Natural killer cell treated with Interleukin-12 subunit alpha and Interleukin-12 subunit beta and Interleukin-15 and Interleukin-18, amount 100 ng/mL, for 72 hours (primary cell): ENCODE data around the gene CENPO. TPM values are rescaled to one million over a fixed set of nuclear protein-coding genes. Genes with fewer than 3 reads are reported as not detected.
"Not testable (repeated sequence)": the region's sequence is repeated elsewhere in the genome, so short reads cannot be mapped to it uniquely, and the experiment has no call there.

Experiments used
- ATAC-seq, 2 donors: fragments of 150-1000 bp; cut with Tn5 transposase in 1 of 2; sonication (Bioruptor Pico), chemical (Tn5 transposase) in 1 of 2; 2 replicates each; pipeline ENCODE4 v1.10.0; 2021
- DNase-seq: peaks from one replicate; pipeline ENCODE4 v3.0.0; 2022; ENCODE audit warnings: low spot score
- H3K27ac Mint-ChIP-seq, 2 donors: 1 replicate in 1 of 2; 2 replicates in 1 of 2; pipeline ENCODE4 v1.8.0; 2022; ENCODE audit warnings: mixed read lengths in 2 of 2, mild to moderate bottlenecking in 1 of 2, moderate library complexity in 1 of 2
- H3K27me3 Mint-ChIP-seq, 2 donors: 1 replicate in 1 of 2; 2 replicates in 1 of 2; pipeline ENCODE4 v1.8.0; 2022; ENCODE audit warnings: mixed read lengths in 2 of 2
- H3K36me3 Mint-ChIP-seq: one replicate; pipeline ENCODE4 v1.8.0; 2022; ENCODE audit warnings: mixed read lengths
- H3K4me1 Mint-ChIP-seq, 2 donors: 1 replicate in 1 of 2; 2 replicates in 1 of 2; pipeline ENCODE4 v1.8.0; 2022; ENCODE audit warnings: low read depth in 2 of 2, mixed read lengths in 2 of 2, mild to moderate bottlenecking in 1 of 2
- H3K4me3 Mint-ChIP-seq: one replicate; pipeline ENCODE4 v1.8.0; 2022; ENCODE audit warnings: mixed read lengths
- H3K9me3 Mint-ChIP-seq: 2 replicates; pipeline ENCODE4 v1.8.0; 2022; ENCODE audit warnings: mixed read lengths
- total RNA-seq, 2 donors: library from RNA; stranded (reverse); gene quantifications; one replicate each; pipeline ENCODE4 v1.2.3, GENCODE V29; 2022

CENPO gene
- total RNA-seq, 2 donors from 2014 or later = 35.3 to 69.1 TPM

DNA sequence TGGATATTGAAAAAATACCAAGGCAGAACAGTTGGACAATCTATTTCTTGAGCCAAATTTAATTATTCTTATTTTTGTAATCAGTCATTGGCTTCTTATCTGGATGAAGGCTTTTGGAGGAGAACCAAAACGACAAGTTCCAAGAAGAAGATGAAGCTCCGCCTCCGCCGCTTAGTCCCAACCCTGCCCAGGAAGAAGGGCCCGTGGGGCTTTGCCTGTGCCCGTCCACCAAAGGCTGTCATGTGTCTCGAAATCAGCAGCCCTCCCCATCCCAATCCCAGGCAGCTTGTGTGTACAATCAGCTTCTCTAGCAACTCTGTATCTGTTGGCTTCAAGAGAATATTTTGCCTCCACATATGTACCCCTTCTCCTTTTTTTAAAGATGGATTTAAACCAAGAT is 24.6 kb upstream of the CENPO start:
- Mint-ChIP-seq H3K9me3 (no peaks in the 10 kb centered on the region), H3K36me3 (peaks cover 20% of the 10 kb centered on the region), H3K27ac (no peak overlapping the region), H3K4me3 (no peak overlapping the region), H3K4me1 (peaks cover 14 to 16% of the 10 kb centered on the region in 2 donors), H3K27me3 (no peaks in the 10 kb centered on the region)
- DNase-seq (no peak), ATAC-seq (no peak)

DNA sequence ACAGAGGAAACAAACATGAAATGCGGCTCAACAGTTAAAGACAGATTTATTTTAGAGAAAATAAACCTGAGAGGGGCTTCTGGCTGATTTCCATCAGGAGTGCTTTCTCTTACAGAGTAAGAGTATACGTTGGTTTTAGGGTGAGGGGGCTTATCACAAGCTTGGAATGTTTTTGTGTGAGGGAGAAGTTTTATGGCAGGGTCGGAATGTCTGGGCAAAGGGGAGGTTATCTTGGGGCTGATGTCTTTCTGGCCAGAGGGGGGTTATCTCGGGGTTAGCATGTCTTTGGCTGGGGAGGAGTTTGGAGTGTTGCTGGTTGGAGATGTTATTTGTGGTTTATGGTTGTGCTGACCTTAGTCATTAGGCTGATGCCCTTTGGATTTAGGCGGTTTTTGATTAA is 22.2 kb upstream of the CENPO start:
- Mint-ChIP-seq H3K36me3 (peaks cover 7% of the 10 kb centered on the region), H3K4me1 (peaks cover 9 to 14% of the 10 kb centered on the region in 2 donors), H3K27me3 (no peaks in the 10 kb centered on the region), H3K27ac (peak overlapping the region in 1 of 2 donors; percentile 3), H3K9me3 (no peaks in the 10 kb centered on the region), H3K4me3 (no peak overlapping the region)
- DNase-seq = no peak
- ATAC-seq = no peak

DNA sequence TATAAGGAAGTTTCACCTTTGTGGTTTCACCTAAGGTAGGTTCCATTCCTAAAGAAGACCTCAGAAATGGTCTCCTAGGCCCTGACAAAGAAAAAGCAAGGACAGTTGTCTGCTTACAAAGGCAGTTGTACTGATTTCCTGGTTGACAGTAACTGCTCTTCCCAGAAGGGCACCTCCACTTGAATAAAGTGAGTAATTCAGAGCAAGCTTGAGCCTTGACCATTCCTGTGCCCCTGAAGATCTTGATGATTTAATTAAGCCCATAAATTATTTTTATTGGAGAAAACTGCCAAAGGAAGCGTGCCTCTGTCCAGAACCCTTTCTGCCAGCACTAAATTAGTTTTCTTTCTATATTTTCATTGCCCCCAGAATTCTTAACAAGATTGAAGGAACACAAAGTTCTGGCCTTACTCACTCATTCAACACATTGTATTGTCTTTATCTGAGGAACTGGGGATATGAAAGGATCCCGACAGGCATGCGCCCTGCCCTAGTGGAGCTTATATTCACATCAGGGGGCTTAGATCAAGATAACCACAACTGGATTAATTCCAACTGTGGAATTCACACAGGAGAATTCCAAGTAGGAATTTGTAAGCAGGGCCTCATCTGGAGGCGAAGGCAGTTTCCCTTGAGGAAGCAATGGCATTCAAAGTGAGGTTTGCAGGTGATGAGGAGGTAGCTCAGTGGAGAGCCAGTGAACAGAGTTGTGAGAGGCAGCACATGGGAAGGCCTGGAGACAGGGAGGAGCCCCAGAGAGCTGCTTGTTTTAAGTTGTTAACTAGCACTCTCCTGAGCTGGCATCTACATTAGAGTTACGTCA is 21.2 kb upstream of the CENPO start:
- H3K4me1 Mint-ChIP-seq = peaks cover 0 to 13% of the 10 kb centered on the region in 2 donors
- no peaks in the 10 kb centered on the region for H3K9me3 Mint-ChIP-seq
- peak overlapping the region in 1 of 2 donors; percentile 3 for H3K27ac Mint-ChIP-seq

DNA sequence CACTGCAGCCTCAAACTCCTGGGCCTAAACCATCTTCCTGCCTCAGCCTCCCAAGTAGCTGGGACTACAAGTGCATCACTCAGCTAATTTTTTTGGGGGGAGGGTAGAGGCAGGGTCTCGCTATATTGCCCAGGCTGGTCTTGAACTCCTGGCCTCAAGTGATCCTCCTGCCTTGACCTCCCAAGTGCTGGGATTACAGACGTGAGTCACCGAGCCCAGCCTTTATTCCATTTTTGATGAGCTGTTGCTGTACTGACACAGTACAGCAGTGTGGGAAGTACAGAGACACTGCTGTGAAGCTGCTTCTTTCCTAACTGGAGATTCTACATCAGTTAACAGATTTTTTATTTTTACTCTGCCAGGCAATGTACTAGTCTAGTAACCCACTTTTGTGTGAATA is 18.9 kb upstream of the CENPO start:
- Mint-ChIP-seq H3K36me3 (peaks cover 7% of the 10 kb centered on the region), H3K27ac (no peak overlapping the region), H3K4me1 (peaks cover 0 to 13% of the 10 kb centered on the region in 2 donors), H3K4me3 (no peak overlapping the region), H3K27me3 (no peaks in the 10 kb centered on the region), H3K9me3 (no peaks in the 10 kb centered on the region)
- ATAC-seq = no peak
- DNase-seq = no peak

More for the DNA sequence above, 21.2 kb upstream of the CENPO start:
- DNase-seq = no peak
- H3K4me3 Mint-ChIP-seq = no peak overlapping the region
- H3K27me3 Mint-ChIP-seq = no peaks in the 10 kb centered on the region
- ATAC-seq = peak in 1 of 2 donors; percentile 20
- peaks cover 7% of the 10 kb centered on the region for H3K36me3 Mint-ChIP-seq

DNA sequence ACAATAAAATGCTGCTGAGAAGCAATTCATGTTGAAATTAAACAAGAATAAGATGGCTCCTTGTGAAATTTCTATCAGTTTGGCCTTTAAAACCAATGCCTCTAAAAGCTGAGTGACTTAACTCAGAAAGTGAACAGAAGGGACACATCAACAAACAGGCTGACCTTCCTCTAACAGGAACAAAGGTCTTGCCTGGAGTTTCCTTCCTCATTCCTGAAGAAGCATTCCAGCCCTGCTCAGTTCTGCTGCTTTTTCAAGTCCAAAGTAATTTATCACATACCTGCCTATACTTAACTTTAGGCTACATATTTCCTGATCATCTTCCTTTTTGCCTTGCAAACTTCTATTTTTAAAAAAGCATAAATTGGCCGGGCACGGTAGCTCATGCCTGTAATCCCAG is 14.1 kb upstream of the CENPO start:
- Mint-ChIP-seq H3K9me3 (no peaks in the 10 kb centered on the region), H3K4me3 (no peak overlapping the region), H3K27ac (no peak overlapping the region), H3K27me3 (no peaks in the 10 kb centered on the region), H3K36me3 (no peaks in the 10 kb centered on the region), H3K4me1 (peaks cover 0 to 6% of the 10 kb centered on the region in 2 donors)
- DNase-seq (no peak), ATAC-seq (no peak)

DNA sequence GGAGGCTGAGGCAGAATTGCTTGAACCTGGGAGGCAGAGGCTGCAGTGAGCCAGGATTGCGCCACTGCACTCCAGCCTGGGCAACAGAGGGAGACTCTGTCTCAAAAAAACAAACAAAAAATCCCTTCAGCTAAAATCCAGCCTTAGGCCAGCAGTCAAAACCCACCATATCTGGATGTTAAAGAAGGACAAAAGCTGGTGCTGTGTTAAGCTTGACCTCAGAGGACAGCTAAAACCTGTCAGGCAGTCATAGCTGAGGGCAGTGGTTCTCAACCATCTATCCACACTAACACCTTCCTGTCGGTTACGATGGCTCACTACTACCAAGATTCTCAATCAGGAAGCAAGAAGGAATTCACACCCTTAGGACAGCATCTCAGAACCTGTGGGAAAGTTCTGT is 9.6 kb upstream of the CENPO start:
- Mint-ChIP-seq H3K4me1 (no peaks in the 10 kb centered on the region), H3K4me3 (no peak overlapping the region), H3K36me3 (no peaks in the 10 kb centered on the region), H3K9me3 (no peaks in the 10 kb centered on the region), H3K27me3 (no peaks in the 10 kb centered on the region), H3K27ac (no peak overlapping the region)
- no peak for ATAC-seq
- no peak for DNase-seq

DNA sequence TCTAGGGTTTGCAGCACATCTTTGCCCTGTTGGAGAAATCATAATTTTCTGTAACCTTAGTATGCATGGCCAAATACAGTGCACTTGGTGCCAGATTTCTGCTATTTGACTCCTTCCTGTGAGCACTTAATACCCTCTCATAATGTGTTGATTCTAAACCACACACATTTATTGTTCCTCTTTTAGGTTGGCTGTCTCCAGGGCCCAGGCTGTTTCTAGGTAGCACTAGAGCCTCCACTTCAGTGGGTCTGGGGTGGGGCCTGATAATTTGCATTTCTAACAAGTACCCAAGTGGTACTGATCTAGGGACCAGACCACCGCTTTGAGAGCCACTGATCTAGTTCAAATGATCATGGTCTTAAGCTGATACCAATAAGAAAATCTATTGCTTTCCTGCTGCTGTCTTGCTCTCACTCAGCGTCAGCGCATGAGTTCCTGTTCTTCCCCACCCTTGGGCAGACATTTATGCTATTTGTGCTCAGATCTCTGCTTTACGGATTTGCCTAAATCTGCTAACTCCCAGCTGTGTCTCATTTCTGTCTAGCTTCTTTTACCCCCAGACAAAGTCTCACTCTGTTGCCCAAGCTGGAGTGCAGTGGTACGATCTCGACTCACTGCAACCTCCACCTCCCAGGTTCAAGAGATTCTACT is 7.4 kb upstream of the CENPO start:
- Mint-ChIP-seq H3K27ac (no peak overlapping the region), H3K4me3 (no peak overlapping the region), H3K4me1 (no peaks in the 10 kb centered on the region), H3K27me3 (no peaks in the 10 kb centered on the region), H3K36me3 (no peaks in the 10 kb centered on the region), H3K9me3 (no peaks in the 10 kb centered on the region)
- ATAC-seq (no peak), DNase-seq (no peak)

DNA sequence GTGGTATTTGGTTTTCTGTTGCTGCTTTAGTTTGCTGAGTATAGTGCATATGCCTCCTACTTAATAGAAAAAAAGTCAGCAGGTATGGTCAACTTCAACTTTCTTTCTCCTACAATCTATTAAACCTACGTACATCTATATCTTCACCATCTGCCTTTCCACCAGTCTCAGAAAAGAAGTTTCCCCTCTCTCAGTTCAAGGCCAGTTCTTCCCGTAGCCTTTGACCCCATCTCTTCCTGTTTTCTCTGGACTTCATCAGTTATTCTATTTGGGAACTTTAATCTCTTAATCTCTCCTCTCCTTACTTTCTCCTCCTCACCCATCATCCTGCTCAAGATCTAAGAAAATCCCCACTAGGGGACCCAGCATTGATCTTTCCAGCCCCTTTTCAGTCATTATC is 5.7 kb upstream of the CENPO start:
- ATAC-seq = no peak

DNA sequence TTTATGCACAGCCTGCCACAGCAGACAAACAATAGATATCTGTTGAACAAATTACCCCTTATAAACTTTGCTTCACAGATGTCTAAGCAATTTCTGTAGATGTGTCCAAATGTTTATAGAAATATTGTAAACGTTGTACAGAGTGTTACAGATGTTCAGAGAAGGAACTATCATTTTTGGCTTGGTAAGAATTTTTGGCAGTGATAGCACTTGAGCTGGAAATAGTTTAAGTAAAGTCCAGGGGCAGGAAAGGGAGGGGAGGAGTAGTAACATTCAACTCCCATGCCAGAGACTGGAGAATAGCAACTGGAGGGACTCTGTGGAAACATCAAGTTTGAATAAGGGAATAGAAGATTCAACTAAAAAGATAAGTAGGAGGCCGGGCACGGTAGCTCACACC is 4.4 kb upstream of the CENPO start:
- ATAC-seq = no peak
- DNase-seq = no peak
- Mint-ChIP-seq H3K27ac (no peak overlapping the region), H3K4me1 (peaks cover 10 to 11% of the 10 kb centered on the region in 2 donors), H3K36me3 (no peaks in the 10 kb centered on the region), H3K4me3 (no peak overlapping the region), H3K9me3 (no peaks in the 10 kb centered on the region), H3K27me3 (no peaks in the 10 kb centered on the region)

More for the DNA sequence above, 5.7 kb upstream of the CENPO start:
- H3K27ac Mint-ChIP-seq = no peak overlapping the region
- peaks cover 3 to 4% of the 10 kb centered on the region in 2 donors for H3K4me1 Mint-ChIP-seq
- H3K27me3 Mint-ChIP-seq = no peaks in the 10 kb centered on the region
- no peaks in the 10 kb centered on the region for H3K36me3 Mint-ChIP-seq
- no peak for DNase-seq
- no peaks in the 10 kb centered on the region for H3K9me3 Mint-ChIP-seq
- no peak overlapping the region for H3K4me3 Mint-ChIP-seq

DNA sequence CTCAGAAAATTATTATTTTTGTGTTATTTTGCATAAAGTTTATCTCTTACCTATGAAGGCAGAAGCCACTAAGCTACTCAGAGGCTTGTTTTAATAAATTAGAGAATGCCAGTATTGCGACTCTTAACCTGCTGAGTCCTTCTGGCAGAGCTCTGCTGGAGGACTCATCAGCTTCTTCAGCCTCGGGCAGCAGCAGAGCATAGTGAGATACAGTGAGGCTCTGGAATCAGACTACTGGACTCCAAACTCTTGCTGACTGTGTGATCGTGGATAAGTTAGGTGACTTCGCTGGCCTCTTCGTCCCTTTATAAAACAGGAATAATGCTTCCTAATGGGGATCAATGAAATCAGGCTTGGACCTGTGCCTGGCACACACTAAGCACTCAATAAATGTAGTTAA is 1.8 kb upstream of the CENPO start:
- no peak for ATAC-seq
- H3K27ac Mint-ChIP-seq = no peak overlapping the region
- no peak overlapping the region for H3K4me3 Mint-ChIP-seq
- H3K9me3 Mint-ChIP-seq = no peaks in the 10 kb centered on the region
- peaks cover 15 to 22% of the 10 kb centered on the region in 2 donors for H3K4me1 Mint-ChIP-seq
- H3K36me3 Mint-ChIP-seq = no peaks in the 10 kb centered on the region
- no peak for DNase-seq
- H3K27me3 Mint-ChIP-seq = no peaks in the 10 kb centered on the region

DNA sequence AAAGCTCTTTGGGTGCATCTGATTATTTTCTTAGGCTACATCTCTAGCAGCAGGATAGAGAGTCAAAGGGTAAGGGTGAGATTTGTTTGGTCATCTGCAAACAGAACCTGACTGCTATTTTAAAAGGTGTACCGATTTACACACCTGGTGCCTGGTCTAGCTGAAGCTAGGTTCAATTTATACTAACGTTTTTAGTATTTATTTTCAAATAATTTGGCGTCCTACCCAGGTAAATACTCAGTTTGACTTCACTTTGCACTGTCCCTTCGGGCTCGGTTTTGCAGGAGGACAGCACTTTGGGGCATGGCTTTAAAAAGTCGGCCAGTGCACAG is 717 bp upstream of the CENPO start:
- Mint-ChIP-seq H3K27me3 (no peaks in the 10 kb centered on the region), H3K9me3 (no peaks in the 10 kb centered on the region), H3K4me1 (peaks cover 26 to 33% of the 10 kb centered on the region in 2 donors), H3K4me3 (peak overlapping the region; percentile 98), H3K27ac (peak overlapping the region; percentile 98 to 99), H3K36me3 (peaks cover 8% of the 10 kb centered on the region)
- DNase-seq = no peak
- no peak for ATAC-seq

DNA sequence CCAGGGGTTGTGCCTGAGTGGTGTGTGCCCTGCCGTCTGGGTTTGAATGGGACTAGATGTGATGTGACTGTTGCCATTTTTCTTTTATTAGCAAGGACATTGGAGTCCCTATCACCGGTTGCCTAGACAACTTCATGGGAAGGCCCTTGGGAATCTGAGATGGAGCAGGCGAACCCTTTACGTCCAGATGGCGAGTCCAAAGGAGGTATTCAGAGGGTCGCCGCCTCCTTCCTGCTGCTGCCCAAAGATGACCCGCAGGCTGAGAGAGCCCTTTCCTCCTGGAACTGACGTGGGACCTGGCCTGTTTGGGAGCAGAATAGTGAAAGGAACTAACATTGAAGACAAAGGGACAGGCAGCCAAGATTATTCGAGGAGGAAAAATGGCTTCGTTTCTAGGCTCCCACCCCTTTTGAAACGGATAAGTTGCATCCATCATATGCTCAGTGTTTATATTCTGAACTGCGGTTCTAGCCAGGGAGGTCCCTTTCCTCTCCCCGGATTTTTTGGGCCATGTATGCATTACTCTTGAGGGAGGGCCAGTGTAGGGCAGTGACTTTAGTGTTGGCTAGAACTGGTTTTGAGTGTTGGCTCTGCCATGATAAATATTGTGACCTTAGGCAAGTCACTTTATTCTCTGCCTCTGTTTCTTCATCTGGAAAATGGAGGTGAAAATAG is 673 bp downstream of the CENPO start:
- Mint-ChIP-seq H3K4me3 (peak overlapping the region; percentile 98), H3K4me1 (peaks cover 32 to 45% of the 10 kb centered on the region in 2 donors), H3K9me3 (no peaks in the 10 kb centered on the region), H3K27me3 (no peaks in the 10 kb centered on the region), H3K36me3 (peaks cover 21% of the 10 kb centered on the region), H3K27ac (peak overlapping the region; percentile 98 to 99)
- DNase-seq (no peak), ATAC-seq (no peak)

DNA sequence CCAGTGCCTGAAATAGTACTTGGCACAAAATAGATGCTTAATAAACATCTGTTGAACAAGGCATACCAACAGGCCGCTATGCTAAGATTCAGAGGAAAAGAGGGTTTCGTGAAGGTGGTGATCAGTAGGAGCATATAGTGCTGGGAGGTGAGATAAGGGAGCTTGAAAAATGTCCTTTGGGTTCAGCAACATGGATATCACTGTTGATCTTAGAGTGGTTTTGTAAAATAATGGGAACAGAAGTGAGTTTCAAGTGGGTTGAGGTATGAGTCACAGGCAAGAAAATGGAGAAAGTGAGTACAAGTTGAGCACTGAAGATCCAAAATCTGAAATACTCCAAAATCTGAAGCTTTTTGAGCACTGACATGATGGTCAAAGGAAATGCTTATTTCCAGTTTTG is 4.4 kb downstream of the CENPO start:
- Mint-ChIP-seq H3K9me3 (no peaks in the 10 kb centered on the region), H3K27me3 (no peaks in the 10 kb centered on the region), H3K36me3 (peaks cover 39% of the 10 kb centered on the region), H3K4me3 (no peak overlapping the region), H3K4me1 (peaks cover 29 to 40% of the 10 kb centered on the region in 2 donors), H3K27ac (no peak overlapping the region)
- ATAC-seq = no peak
- DNase-seq = no peak

DNA sequence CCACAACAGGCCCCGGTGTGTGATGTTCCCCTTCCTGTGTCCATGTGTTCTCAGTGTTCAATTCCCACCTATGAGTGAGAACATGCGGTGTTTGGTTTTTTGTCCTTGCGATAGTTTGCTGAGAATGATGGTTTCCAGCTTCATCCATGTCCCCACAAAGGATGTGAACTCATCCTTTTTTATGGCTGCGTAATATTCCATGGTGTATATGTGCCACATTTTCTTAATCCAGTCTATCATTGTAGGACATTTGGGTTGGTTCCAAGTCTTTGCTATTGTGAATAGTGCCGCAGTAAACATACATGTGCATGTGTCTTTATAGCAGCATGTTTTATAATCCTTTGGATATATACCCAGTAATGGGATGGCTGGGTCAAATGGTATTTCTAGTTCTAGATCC is 7.3 kb downstream of the CENPO start:
- not testable (repeated sequence) for DNase-seq, H3K9me3 Mint-ChIP-seq, ATAC-seq, H3K4me3 Mint-ChIP-seq, H3K27ac Mint-ChIP-seq, H3K27me3 Mint-ChIP-seq
- H3K4me1 Mint-ChIP-seq = peaks cover 26 to 42% of the 10 kb centered on the region in 2 donors
- H3K36me3 Mint-ChIP-seq = peaks cover 59% of the 10 kb centered on the region
